Measurements from ENCODE around the gene BPI. TPM values are rescaled to one million over a fixed set of nuclear protein-coding genes. Genes with fewer than 3 reads are reported as not detected.

The BPI gene
- total RNA-seq, 2 experiments from 2014 or later, result not detected

DNA sequence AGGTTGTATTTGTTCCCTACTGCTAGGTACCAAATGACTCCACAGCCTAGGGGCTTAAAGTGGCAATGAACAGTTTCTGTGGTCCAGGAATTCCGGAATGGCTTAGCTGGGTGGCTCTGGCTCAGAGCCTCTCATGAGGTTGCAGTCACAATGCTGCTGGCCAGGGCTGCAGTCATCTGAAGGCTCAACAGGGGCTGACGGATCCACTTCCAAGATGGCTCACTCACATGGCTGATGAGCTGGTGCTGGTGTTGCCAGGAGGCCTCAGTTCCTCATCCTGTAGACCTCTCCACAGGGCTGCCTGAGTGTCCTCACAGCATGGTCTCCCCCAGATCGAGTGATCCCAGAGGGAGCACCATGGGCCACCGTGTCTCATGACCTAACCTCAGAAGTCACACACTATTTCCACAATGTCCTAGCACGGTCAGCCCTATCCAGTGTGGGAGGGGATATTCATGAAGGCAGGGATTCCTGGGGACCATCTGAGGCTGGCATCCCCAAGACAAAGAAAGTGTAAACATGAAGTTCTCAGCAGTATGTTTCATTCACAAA is 19.0 kb upstream of the BPI start:
- POLR2A ChIA-PET, result no interaction called here
- H3K9me2 ChIP-seq (ENCODE audit: insufficient read depth, low read length), result no peaks in the 10 kb centered on the region
- no peaks in the 10 kb centered on the region for H3K9me3 ChIP-seq (ENCODE audit: low read length)
- no peak overlapping the region for H3K4me3 ChIP-seq (ENCODE audit: low read depth, low read length, poor library complexity, severe bottlenecking)
- DNase-seq (ENCODE audit: low spot score), result no peak
- no TSS peak for BruUV-seq (replicated peaks)
- no peak overlapping the region for H2AFZ ChIP-seq (ENCODE audit: low read length)
- H3K4me2 ChIP-seq (ENCODE audit: low read length), result no peak overlapping the region
- no peak overlapping the region for H3K27ac ChIP-seq (ENCODE audit: low read depth, low read length, poor library complexity, severe bottlenecking)
- no peaks in the 10 kb centered on the region for H3K4me1 ChIP-seq (ENCODE audit: insufficient read depth, low read length, poor library complexity, severe bottlenecking)
- CTCF ChIA-PET (ENCODE audit: unreplicated experiment), result no interaction called here
- H4K20me1 ChIP-seq (ENCODE audit: insufficient read depth, low read length), result no peaks in the 10 kb centered on the region
- TF ChIP-seq EZH2phosphoT487 (IDR thresholded peaks at IDR 0.05; ENCODE audit: borderline replicate concordance, low read depth, low read length), result no peak
- TF ChIP-seq, protein P1, sequence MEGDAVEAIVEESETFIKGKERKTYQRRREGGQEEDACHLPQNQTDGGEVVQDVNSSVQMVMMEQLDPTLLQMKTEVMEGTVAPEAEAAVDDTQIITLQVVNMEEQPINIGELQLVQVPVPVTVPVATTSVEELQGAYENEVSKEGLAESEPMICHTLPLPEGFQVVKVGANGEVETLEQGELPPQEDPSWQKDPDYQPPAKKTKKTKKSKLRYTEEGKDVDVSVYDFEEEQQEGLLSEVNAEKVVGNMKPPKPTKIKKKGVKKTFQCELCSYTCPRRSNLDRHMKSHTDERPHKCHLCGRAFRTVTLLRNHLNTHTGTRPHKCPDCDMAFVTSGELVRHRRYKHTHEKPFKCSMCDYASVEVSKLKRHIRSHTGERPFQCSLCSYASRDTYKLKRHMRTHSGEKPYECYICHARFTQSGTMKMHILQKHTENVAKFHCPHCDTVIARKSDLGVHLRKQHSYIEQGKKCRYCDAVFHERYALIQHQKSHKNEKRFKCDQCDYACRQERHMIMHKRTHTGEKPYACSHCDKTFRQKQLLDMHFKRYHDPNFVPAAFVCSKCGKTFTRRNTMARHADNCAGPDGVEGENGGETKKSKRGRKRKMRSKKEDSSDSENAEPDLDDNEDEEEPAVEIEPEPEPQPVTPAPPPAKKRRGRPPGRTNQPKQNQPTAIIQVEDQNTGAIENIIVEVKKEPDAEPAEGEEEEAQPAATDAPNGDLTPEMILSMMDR (conservative IDR thresholded peaks at IDR 0.05; ENCODE audit: low read length), result no peak
- no peaks in the 10 kb centered on the region for H3K36me3 ChIP-seq (ENCODE audit: insufficient read depth, low read length)
- intact Hi-C loops (cut with micrococcal nuclease; ENCODE audit: unreplicated experiment), result no loop called here
- no peaks in the 10 kb centered on the region for H3K79me2 ChIP-seq (ENCODE audit: insufficient read depth, low read depth, low read length)

DNA sequence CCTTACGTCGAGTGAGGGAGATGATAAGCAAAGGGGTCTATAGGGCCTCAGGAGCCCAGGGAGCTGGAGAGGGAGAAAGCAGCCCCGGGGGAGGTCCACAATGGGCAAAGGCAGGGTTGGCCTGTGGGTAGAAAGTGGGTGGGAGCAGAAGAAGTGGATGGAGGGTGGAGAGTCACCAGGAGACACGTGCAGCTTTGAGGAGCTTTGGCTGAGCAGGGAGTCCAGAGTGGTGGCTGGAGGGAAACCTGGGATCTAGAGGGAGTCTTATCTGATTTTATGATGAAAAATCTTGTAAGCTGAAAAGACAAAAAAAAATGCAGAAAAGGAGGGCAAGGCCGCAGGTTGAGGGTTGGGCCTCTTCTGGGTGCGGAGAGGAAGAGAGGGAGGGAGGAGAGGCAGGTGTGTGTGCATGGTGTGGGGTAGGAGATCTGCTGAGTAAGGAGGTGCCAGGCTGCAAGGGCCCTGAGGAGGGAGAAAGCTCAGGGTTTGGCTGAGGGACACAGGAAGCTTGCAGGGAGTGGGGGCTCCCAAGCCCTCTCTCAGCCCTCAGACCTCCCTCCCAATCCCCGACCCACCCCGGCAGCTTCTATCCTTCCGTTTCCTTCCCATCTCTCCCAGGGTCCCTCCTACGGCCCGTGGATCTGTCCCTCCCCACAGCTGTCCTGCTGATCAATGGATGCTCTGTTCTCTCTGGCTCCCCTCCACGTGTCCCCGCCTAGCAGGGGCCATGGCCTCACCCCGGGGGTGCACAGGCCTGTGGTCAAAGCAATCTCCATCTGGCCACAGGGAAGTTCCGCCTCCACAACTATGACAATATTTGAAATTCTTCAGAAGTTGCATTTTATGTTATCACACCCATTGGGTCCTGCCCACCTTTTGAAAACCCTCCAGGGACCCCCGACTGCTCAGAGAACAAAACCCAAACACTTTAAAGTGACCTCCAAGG is 17.1 kb upstream of the BPI start:
- H2AFZ ChIP-seq (ENCODE audit: low read length), result no peak overlapping the region
- H4K20me1 ChIP-seq (ENCODE audit: insufficient read depth, low read length), result no peaks in the 10 kb centered on the region
- H3K27ac ChIP-seq (ENCODE audit: low read depth, low read length, poor library complexity, severe bottlenecking), result no peak overlapping the region
- CTCF ChIA-PET (ENCODE audit: unreplicated experiment), result no interaction called here
- DNase-seq (ENCODE audit: low spot score), result no peak
- BruUV-seq (replicated peaks), result no TSS peak
- intact Hi-C loops (cut with micrococcal nuclease; ENCODE audit: unreplicated experiment), result no loop called here
- no peak overlapping the region for H3K4me2 ChIP-seq (ENCODE audit: low read length)
- POLR2A ChIA-PET, result no interaction called here
- H3K79me2 ChIP-seq (ENCODE audit: insufficient read depth, low read depth, low read length), result no peaks in the 10 kb centered on the region
- H3K4me3 ChIP-seq (ENCODE audit: low read depth, low read length, poor library complexity, severe bottlenecking), result no peak overlapping the region
- no peak for TF ChIP-seq EZH2phosphoT487 (IDR thresholded peaks at IDR 0.05; ENCODE audit: borderline replicate concordance, low read depth, low read length)
- TF ChIP-seq, protein P1 (conservative IDR thresholded peaks at IDR 0.05; ENCODE audit: low read length), result no peak
- H3K36me3 ChIP-seq (ENCODE audit: insufficient read depth, low read length), result no peaks in the 10 kb centered on the region
- no peaks in the 10 kb centered on the region for H3K9me2 ChIP-seq (ENCODE audit: insufficient read depth, low read length)
- H3K9me3 ChIP-seq (ENCODE audit: low read length), result no peaks in the 10 kb centered on the region
- H3K4me1 ChIP-seq (ENCODE audit: insufficient read depth, low read length, poor library complexity, severe bottlenecking), result no peaks in the 10 kb centered on the region

Measured in OCI-LY7 (cell line).